Adrenal gland (tissue), 12 donors: ENCODE data around the gene KIFC3. TPM values are rescaled to one million over a fixed set of nuclear protein-coding genes. Genes with fewer than 3 reads are reported as not detected.
"Not testable (repeated sequence)": the region's sequence is repeated elsewhere in the genome, so short reads cannot be mapped to it uniquely, and the experiment has no call there.

ENCODE experiments used
- DNase-seq, 7 donors: peaks; one replicate each; pipeline ENCODE4 v3.0.0-alpha.2; 2019 to 2020
- H3K27ac ChIP-seq, 5 donors: fragments of 200-600 bp; sonication (generic) in 4 of 5; 1 replicate in 3 of 5; 2 replicates in 2 of 5; pipeline versions ENCODE4 v1.5.1 to v1.8.0; 2016 to 2020; ENCODE audit warnings: mild to moderate bottlenecking in 1 of 5
- H3K27me3 ChIP-seq: fragments of 200-600 bp; 2 replicates; pipeline ENCODE4 v1.8.0; 2021
- H3K36me3 ChIP-seq, 2 donors: fragments of 200-600 bp; replicated peaks in 1 of 2; 1 replicate in 1 of 2; 2 replicates in 1 of 2; pipeline versions ENCODE4 v1.5.1 to v1.8.0; 2018 to 2022
- H3K4me1 ChIP-seq, 2 donors: fragments of 200-600 bp; replicated peaks in 1 of 2; 1 replicate in 1 of 2; 2 replicates in 1 of 2; pipeline versions ENCODE4 v1.5.1 to v1.8.0; 2018 to 2021
- H3K4me3 ChIP-seq, 4 donors: fragments of 200-600 bp; sonication (generic) in 3 of 4; one replicate each; pipeline ENCODE4 v1.5.1; 2016 to 2018
- H3K9me3 ChIP-seq, 3 donors: fragments of 200-600 bp; sonication (generic) in 1 of 3; replicated peaks in 1 of 3; 1 replicate in 2 of 3; 2 replicates in 1 of 3; pipeline versions ENCODE4 v1.5.1 to v1.8.0; 2016 to 2021
- POLR2A ChIP-seq, 2 donors: fragments of 450-650 bp; IDR thresholded peaks; one replicate each; pipeline ENCODE4 v1.6.1; 2017; ENCODE audit warnings: antibody characterized with exemption in 2 of 2, mild to moderate bottlenecking in 2 of 2, moderate library complexity in 1 of 2
- WGBS, 4 donors: extraction: QIAGEN DNeasy Blood & Tissue Kit in 2 of 4; methylation state at CpG; one replicate each; pipeline versions ENCODE4 v1.1.5 to v1.1.7; 2013 to 2017; 5-methylcytosine and 5-hydroxymethylcytosine counted together
- intact Hi-C, 2 donors: fragments of 100-400 bp; cut with DNase I; formaldehyde crosslinking; loops; one replicate each; pipeline versions ENCODE4 v1.14.1 to v1.15.0; 2022 to 2023
- polyA plus RNA-seq, 3 donors: library from polyadenylated mRNA; stranded (reverse); fragments of 200-250 nt in 2 of 3; fragments of 350-450 nt in 1 of 3; fragmentation: Illumina TruSeq in 1 of 3; extraction: RNeasy Lipid Tissue Mini Kit (QIAGEN cat#74804) in 1 of 3; gene quantifications; one replicate each; pipeline ENCODE4 v1.2.3, GENCODE V29; 2013 to 2014
- total RNA-seq, 9 donors: library from RNA; depleted of rRNA in 4 of 9; stranded (reverse); fragments of >200 nt in 4 of 9; fragments of 120-200 nt in 1 of 9; fragmentation: NEBNext Ultra II Directional in 1 of 9; extraction: Animal tissue kit (Norgen Biotek cat#: 25700) in 1 of 9; gene quantifications; one replicate each; pipeline versions ENCODE4 v1.1.0 to v1.2.4, GENCODE V29; 2013 to 2023
- TF ChIP-seq, protein P1 (sequence below), 6 experiments: fragments of 450-650 bp in 4 of 6; fragments of 200-600 bp in 2 of 6; sonication (generic) in 1 of 6; IDR thresholded peaks; 1 replicate in 5 of 6; 2 replicates in 1 of 6; pipeline versions ENCODE4 v1.5.1 to v1.8.0; 2016 to 2021; ENCODE audit warnings: antibody characterized with exemption in 6 of 6, mild to moderate bottlenecking in 2 of 6, moderate library complexity in 1 of 6
- donor health status: healthy with polysubstance abuse.
- donor health status: Bipolar disorder and iron deficiency.
- donor health status: DM: yes; HTN: yes; CAD: no.
- donor health status: DM: no; HTN: no; CAD: no.
- donor health status: DM: no; HTN: no; CAD: no.
- donor health status: DM: yes; HTN: yes; CAD: no.

KIFC3 gene
- total and polyA plus RNA-seq, 12 donors = 15.5 to 130 (median 60.0) TPM

DNA sequence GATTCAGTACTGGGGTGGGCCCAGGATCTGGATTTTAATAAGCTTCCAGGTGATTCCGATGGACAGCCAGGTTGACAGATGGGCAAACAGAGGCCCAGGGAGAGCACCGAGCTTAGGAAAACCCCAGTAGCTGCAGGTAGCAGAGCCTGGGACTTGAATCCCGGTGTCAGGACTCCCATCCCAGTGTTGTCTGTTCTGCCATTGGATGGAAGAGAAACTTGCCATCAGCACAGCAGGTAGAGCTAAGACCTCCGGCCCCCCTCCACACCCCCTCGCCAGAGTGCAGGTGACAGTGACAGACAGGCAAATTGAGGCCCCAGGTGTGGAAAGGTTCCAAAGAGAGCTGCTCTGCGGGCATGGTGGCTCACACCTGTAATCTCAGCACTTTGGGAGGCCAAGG lies 54.3 kb downstream of the KIFC3 start:
- intact Hi-C loops = no loop called here
- Histone ChIP-seq H3K36me3 (no peaks in the 10 kb centered on the region), H3K9me3 (no peaks in the 10 kb centered on the region), H3K27ac (no peak overlapping the region), H3K27me3 (no peaks in the 10 kb centered on the region), H3K4me3 (no peak overlapping the region), H3K4me1 (no peaks in the 10 kb centered on the region)
- no peak for TF ChIP-seq POLR2A (IDR thresholded peaks at IDR 0.05)
- TF ChIP-seq, protein P1, sequence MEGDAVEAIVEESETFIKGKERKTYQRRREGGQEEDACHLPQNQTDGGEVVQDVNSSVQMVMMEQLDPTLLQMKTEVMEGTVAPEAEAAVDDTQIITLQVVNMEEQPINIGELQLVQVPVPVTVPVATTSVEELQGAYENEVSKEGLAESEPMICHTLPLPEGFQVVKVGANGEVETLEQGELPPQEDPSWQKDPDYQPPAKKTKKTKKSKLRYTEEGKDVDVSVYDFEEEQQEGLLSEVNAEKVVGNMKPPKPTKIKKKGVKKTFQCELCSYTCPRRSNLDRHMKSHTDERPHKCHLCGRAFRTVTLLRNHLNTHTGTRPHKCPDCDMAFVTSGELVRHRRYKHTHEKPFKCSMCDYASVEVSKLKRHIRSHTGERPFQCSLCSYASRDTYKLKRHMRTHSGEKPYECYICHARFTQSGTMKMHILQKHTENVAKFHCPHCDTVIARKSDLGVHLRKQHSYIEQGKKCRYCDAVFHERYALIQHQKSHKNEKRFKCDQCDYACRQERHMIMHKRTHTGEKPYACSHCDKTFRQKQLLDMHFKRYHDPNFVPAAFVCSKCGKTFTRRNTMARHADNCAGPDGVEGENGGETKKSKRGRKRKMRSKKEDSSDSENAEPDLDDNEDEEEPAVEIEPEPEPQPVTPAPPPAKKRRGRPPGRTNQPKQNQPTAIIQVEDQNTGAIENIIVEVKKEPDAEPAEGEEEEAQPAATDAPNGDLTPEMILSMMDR (IDR thresholded peaks at IDR 0.05) = no peak
- WGBS, 4 donors = 88 to 98% (median 92%) methylated on average over 5 to 6 of the region's 6 CpGs
- DNase-seq = no peak

DNA sequence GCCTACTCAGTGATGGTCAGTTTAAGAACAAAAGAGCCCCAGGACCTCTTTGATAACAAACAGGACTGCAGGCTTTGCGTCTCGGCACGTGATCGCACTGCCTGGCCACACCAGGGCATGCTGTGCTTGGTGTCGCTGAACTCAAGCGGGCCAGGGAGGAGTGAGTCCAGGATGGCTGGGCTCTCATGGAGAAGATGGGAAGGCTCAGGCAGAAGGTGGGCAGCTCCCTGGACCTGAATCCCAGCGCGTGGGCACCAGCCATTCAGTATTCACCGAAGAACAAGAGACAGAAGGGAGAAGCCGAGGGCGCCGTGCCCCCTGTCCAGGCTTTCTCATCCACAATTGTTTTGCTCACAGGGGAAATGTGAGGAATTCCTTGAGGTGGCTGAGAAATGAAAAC lies 54.8 kb downstream of the KIFC3 start:
- intact Hi-C loops = no loop called here
- WGBS, 4 donors = 96 to 100% (median 98%) methylated on average over 10 to 12 of the region's 12 CpGs

DNA sequence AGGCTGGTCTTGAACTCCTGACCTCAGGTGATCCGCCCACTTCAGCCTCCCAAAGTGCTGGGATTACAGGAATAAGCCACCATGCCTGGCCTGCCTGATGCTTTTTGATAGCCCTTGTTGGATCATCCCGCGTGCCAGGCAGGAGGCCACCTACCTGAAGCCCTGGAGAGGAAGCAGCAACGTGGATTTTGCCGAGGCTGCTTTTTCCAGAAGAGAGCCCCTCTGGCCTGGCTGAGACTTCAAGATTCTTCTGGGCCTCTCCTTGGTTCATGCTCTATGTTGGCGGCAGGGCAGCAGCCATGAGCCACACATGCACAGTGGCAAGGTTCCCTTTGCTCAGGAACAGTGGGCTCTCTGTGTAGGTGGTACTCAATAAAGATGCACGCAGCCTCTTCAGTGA lies 55.2 kb downstream of the KIFC3 start:
- intact Hi-C loops = no loop called here
- Histone ChIP-seq H3K9me3 (no peaks in the 10 kb centered on the region), H3K27ac (no peak overlapping the region), H3K27me3 (no peaks in the 10 kb centered on the region), H3K4me1 (no peaks in the 10 kb centered on the region), H3K4me3 (no peak overlapping the region), H3K36me3 (no peaks in the 10 kb centered on the region)
- no peak for DNase-seq
- WGBS, 4 donors = 93 to 96% (median 93%) methylated on average over 5 to 7 of the region's 7 CpGs
- TF ChIP-seq, protein P1 (IDR thresholded peaks at IDR 0.05) = no peak
- TF ChIP-seq POLR2A (IDR thresholded peaks at IDR 0.05) = no peak

More for the DNA sequence above, 54.8 kb downstream of the KIFC3 start:
- H3K4me1 ChIP-seq = no peaks in the 10 kb centered on the region
- no peaks in the 10 kb centered on the region for H3K36me3 ChIP-seq
- no peak for DNase-seq
- no peaks in the 10 kb centered on the region for H3K27me3 ChIP-seq
- no peaks in the 10 kb centered on the region for H3K9me3 ChIP-seq
- TF ChIP-seq, protein P1 (IDR thresholded peaks at IDR 0.05) = no peak
- TF ChIP-seq POLR2A (IDR thresholded peaks at IDR 0.05) = no peak
- H3K4me3 ChIP-seq = no peak overlapping the region
- H3K27ac ChIP-seq = no peak overlapping the region

DNA sequence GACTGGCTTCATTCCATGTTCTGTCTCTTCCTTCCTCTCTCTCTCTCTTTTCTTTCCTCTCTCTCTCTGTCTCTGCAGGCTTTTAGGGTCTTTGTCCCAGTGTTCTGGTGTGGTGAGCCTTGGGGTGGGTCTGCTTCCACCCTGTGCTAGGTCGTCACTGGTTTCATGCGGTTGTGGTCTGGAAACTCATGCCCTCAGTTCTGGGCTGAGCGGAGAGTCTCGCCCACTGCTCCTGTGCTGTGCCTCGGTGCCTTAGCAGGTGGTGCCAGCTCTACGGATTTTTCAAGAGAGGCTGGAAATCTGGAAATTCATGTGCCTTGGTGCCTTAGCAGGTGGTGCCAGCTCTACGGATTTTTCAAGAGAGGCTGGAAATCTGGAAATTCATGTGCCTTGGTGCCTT lies 56.0 kb downstream of the KIFC3 start:
- H3K4me3 ChIP-seq, H3K27me3 ChIP-seq, H3K9me3 ChIP-seq, H3K36me3 ChIP-seq, H3K27ac ChIP-seq, DNase-seq, H3K4me1 ChIP-seq, intact Hi-C loops: not testable (repeated sequence)
- 80 to 100% (median 92%) methylated on average over 3 to 7 of the region's 7 CpGs for WGBS, 4 donors

DNA sequence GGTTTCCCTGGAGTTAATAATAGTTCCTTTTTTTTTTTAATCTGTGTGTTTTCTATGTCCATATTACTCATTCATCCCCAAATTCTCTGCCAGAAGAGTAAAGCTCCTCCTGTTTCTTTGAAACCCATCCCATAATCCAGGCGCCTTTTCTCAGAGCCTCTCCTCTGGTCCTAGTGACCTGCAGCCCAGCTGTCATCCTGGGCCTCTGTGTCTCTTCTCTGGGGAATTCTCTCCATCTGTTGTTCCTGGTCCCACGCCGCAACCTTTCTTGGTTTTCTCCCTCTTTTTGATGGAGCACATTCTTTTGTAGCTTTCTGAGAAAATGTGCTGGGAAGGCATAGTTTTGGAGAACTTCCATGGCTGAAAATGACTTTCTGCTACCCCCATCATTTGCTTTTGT lies 56.5 kb downstream of the KIFC3 start:
- Histone ChIP-seq H3K4me1 (no peaks in the 10 kb centered on the region), H3K36me3 (no peaks in the 10 kb centered on the region), H3K27me3 (no peaks in the 10 kb centered on the region), H3K27ac (no peak overlapping the region), H3K9me3 (no peaks in the 10 kb centered on the region), H3K4me3 (no peak overlapping the region)
- TF ChIP-seq POLR2A (IDR thresholded peaks at IDR 0.05) = no peak
- TF ChIP-seq, protein P1 (IDR thresholded peaks at IDR 0.05) = no peak
- DNase-seq = no peak
- intact Hi-C loops = no loop called here
- 97 to 99% (median 98%) methylated on average over 3 of the region's 3 CpGs for WGBS, 4 donors
